HepG2 (cell line): ENCODE measurements around the gene MVK.

Experiments
- CTCF ChIP-seq: sonication (generic); formaldehyde crosslinking; IDR thresholded peaks from 2 replicates; pipeline ENCODE4 v1.5.0; 2020; ENCODE audit warnings: mild to moderate bottlenecking, missing genetic modification reagents, moderate library complexity
- MLXIP ChIP-seq: sonication (generic); formaldehyde crosslinking; IDR thresholded peaks from 2 replicates; pipeline ENCODE4 v1.9.0; 2021; ENCODE audit warnings: missing genetic modification reagents, borderline replicate concordance
- MZF1 ChIP-seq: sonication (generic); formaldehyde crosslinking; IDR thresholded peaks from 2 replicates; pipeline ENCODE4 v1.8.1; 2023; ENCODE audit warnings: mild to moderate bottlenecking, missing genetic modification reagents, borderline replicate concordance
- NR2C2 ChIP-seq: sonication (generic); formaldehyde crosslinking; IDR thresholded peaks from 2 replicates; pipeline ENCODE4 v1.4.0; 2020; ENCODE audit warnings: missing genetic modification reagents, mild to moderate bottlenecking, moderate library complexity, borderline replicate concordance
- POLR2A ChIP-seq, 2 experiments: IDR thresholded peaks; 2 replicates each; pipeline ENCODE4 v1.6.1; 2011; ENCODE audit warnings: low read depth in 2 of 2, low read length in 2 of 2, mild to moderate bottlenecking in 1 of 2, moderate library complexity in 1 of 2; ENCODE audit not compliant: insufficient read depth in 1 of 2
- ZNF335 ChIP-seq: sonication (generic); formaldehyde crosslinking; IDR thresholded peaks from 2 replicates; pipeline ENCODE4 v1.4.0; 2020; ENCODE audit warnings: missing genetic modification reagents
- ZNF549 ChIP-seq: sonication (generic); formaldehyde crosslinking; IDR thresholded peaks from 2 replicates; pipeline ENCODE4 v1.5.0; 2020; ENCODE audit warnings: missing genetic modification reagents
- ZNF737 ChIP-seq: sonication (generic); formaldehyde crosslinking; IDR thresholded peaks from 2 replicates; pipeline ENCODE4 v1.5.0; 2020; ENCODE audit warnings: missing genetic modification reagents, mild to moderate bottlenecking, borderline replicate concordance
- TF ChIP-seq, protein P1 (sequence below): sonication (generic); formaldehyde crosslinking; IDR thresholded peaks from 2 replicates; pipeline ENCODE4 v1.5.0; 2020; ENCODE audit warnings: missing genetic modification reagents
- TF ChIP-seq, protein P2 (sequence below): sonication (generic); formaldehyde crosslinking; IDR thresholded peaks from 2 replicates; pipeline ENCODE4 v1.8.0; 2022; ENCODE audit warnings: mild to moderate bottlenecking, missing genetic modification reagents, borderline replicate concordance
- TF ChIP-seq, protein P3 (sequence below): sonication (generic); formaldehyde crosslinking; IDR thresholded peaks from 2 replicates; pipeline ENCODE4 v1.4.0; 2020; ENCODE audit warnings: missing genetic modification reagents

DNA sequence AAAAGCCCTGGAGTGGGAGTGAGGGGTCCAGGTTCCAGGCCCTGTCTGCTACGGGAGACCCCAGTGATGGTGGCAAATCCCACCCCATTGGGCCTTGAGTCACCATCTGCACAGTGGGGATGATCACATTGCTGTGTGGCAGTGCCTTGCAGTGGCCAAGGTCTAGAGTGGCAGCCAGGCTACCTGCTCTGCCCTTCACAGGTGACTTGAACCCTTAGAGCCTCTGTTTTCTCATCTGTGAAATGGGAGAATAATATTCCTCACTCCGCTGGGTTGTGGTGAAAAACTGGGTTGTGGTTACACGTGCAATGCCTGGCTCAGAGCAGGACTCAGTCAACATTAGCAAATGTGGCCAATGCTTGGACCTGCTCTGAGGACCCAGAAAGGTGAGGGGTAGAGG, 58.2 kb downstream of the MVK start:
- TF ChIP-seq CTCF (CRISPR knock-in tag) (no peak), MLXIP (no peak), MZF1 (CRISPR knock-in tag) (no peak), ZNF335 (CRISPR knock-in tag) (no peak), NR2C2 (CRISPR knock-in tag) (no peak), POLR2A (IDR thresholded peaks at IDR 0.05; ENCODE audit: insufficient read depth in 1 of 2, low read depth in 2 of 2, low read length in 2 of 2) (no peak), ZNF549 (no peak), ZNF737 (CRISPR knock-in tag) (no peak)
- TF ChIP-seq, protein P1, sequence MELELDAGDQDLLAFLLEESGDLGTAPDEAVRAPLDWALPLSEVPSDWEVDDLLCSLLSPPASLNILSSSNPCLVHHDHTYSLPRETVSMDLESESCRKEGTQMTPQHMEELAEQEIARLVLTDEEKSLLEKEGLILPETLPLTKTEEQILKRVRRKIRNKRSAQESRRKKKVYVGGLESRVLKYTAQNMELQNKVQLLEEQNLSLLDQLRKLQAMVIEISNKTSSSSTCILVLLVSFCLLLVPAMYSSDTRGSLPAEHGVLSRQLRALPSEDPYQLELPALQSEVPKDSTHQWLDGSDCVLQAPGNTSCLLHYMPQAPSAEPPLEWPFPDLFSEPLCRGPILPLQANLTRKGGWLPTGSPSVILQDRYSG (CRISPR knock-in tag), result no peak
- TF ChIP-seq, protein P2, sequence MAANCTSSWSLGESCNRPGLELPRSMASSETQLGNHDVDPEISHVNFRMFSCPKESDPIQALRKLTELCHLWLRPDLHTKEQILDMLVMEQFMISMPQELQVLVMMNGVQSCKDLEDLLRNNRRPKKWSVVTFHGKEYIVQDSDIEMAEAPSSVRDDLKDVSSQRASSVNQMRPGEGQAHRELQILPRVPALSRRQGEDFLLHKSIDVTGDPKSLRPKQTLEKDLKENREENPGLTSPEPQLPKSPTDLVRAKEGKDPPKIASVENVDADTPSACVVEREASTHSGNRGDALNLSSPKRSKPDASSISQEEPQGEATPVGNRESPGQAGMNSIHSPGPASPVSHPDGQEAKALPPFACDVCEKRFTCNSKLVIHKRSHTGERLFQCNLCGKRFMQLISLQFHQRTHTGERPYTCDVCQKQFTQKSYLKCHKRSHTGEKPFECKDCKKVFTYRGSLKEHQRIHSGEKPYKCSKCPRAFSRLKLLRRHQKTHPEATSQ (CRISPR knock-in tag), result no peak
- TF ChIP-seq, protein P3, sequence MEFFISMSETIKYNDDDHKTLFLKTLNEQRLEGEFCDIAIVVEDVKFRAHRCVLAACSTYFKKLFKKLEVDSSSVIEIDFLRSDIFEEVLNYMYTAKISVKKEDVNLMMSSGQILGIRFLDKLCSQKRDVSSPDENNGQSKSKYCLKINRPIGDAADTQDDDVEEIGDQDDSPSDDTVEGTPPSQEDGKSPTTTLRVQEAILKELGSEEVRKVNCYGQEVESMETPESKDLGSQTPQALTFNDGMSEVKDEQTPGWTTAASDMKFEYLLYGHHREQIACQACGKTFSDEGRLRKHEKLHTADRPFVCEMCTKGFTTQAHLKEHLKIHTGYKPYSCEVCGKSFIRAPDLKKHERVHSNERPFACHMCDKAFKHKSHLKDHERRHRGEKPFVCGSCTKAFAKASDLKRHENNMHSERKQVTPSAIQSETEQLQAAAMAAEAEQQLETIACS, result no peak
